C1 segment of cervical spinal cord (tissue), 14 donors: ENCODE measurements around the gene XRCC4.
"Not testable (repeated sequence)": the region's sequence is repeated elsewhere in the genome, so short reads cannot be mapped to it uniquely, and the experiment has no call there.

ENCODE experiments used
- DNase-seq, 14 donors: peaks; one replicate each; lab custom pipeline; 2025; lab: John Stamatoyannopoulos, UW

XRCC4 gene

DNA sequence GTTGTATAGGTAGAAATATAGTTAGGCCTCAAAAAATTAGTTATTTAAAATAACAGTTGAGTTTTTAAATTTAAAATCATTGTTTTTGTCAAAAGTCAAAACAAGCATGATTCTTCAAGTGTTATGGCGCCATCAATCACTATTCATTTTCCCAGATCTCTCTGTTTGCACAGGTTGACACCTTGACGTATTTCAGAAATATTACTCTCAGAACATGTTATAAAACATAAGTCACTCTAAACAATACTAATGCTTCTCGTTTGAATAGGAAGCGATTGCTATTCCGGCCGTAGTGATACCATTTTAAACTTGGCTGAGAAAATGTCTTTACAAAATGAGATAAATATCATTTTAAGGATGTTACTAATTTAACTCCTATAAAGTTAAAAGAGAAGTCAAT, 268.1 kb downstream of the XRCC4 start:
- DNase-seq: no peak

DNA sequence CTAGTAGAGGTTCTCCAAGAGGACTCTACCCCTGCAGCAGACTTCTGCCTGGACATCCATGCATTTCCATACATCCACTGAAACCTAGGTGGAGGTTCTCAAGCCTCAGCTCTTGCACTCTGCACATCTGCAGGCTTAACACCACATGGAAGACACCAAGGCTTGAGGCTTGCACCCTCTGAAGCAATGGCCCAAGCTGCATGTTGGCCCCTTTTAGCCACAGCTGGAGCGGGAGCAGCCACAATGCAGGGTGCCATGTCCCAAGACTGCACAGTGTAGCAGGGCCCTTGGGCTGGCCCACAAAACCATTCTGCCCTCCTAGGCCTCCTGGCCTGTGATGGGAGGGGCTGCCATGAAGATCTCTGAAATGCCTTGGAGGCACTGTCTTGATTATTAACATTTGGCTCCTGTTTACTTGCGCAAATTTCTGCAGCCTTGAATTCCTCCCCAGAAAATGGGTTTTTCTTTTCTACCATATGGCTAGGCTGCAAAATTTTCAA, 271.0 kb downstream of the XRCC4 start:
- DNase-seq: no peak

DNA sequence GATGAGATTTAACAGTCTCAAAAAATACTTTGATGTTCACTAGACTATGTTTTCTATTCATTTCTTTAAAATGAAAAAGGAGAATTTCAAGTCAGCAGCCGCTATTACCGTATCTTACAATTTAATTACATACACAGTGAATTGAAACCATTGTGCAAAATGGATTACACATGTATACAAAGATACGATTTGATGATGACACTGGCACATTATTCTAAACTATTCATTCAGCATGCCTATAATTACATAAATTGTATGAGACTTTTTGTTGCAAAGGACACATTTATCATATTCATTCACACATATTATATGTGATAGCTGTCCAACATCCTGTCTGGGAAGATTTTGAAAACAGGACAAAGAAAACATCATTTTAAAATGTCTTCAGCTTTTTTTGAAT, 275.9 kb downstream of the XRCC4 start:
- DNase-seq: no peak

DNA sequence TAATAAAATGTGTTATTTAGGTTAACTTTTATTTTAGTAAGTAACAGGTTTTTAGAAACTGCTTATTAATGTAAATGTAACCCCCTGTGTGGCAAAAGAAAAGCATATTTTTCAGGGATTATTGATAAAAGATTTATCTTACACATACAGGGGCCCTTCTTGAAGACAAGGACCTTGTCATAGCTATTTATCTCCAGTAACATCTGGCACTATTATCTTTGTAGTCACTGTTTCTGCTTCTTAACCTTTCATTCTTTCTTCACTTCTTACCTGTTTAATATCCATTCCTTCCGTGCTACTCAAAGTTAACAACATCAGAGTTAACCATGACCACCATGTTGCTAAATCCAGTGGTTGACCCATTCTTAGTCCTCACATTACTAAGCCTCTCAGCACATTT, 276.4 kb downstream of the XRCC4 start:
- DNase-seq: no peak

DNA sequence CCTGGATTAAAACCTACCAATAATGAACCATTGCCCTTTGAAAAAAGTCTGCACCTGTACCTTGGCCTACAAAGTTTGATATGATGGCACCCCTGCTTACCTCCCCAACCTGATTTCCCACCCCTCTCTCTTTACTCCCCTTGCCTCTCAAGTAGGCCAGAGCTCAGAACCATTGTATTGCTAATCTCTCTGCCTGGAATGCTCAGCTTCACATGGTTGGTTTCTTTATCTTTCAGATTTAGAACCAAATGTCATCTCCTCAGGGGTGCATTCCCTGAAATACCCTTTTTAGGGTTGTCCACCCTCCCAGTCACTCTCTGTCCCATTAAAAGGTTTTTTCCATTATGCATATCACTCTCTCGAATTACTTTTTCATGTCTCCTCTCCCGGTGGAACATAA, 277.6 kb downstream of the XRCC4 start:
- DNase-seq: no peak

DNA sequence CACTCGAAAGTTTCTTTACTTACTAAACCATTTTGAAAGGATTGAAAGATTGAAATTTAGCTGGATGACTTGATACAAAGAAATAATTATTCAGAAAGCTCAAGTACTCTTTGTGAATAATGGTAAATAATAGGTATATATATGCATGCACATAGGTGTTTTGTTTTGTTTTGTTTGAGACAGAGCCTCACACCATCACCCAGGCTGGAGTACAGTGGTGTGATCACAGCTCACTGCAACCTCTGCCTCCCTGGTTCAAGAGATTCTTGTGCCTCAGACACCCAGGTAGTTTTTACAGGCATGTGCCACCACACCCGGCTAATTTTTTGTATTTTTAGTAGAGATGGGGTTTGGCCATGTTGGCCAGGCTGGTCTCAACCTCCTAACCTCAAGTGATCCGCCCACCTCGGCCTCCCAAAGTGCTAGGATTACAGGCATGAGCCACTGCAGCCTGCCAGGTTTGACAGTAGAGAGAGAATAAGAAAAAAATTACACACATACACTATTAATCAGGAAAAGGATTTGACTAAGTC, 278.2 kb downstream of the XRCC4 start:
- DNase-seq: not testable (repeated sequence)

DNA sequence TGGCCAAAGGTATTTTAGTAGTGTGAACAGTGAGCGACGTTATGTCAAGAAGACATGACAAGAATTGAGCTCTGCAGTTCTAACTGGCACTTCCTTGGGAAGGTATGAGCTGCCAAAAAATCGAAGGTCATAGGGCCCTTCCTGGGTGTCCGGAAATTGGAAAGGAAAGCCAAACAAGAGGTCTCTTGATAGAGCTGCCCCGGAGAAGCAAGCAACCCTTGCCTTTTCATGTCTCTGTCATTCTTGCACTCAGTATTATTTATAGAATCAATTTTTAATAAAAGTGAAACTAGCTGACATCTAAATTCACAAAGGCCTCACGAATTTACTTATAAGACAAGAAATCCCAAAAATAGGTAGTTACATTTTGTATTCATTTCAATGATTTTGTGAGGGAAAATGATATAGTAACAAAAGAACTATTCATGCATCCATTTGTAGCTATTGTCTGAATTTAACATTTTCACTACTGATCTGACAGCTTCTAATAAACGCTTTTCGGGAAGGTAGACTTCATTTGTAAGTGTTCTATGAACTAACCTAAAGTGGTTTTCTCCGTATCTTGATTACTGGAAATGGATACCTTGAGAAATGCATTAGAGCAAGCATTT, 280.4 kb downstream of the XRCC4 start:
- no peak for DNase-seq

DNA sequence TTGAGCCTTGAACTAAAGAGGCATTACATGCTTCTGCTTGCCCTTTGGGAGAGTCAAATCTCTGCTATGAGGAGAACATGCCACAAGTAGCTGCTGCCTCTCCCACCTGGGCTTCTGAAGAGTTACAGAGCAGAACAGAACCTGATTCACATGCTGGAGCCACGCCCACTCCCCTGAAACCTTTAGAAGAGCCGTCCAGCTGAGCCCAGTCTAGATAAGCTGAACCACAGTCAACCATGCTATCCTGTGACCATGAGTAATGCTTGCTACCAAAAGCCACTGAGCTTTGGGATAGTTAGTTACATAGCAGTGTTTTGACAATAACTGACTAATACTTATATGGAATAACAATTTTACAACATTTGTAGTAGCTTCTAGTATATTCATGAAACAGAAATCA, 283.2 kb downstream of the XRCC4 start:
- no peak for DNase-seq

DNA sequence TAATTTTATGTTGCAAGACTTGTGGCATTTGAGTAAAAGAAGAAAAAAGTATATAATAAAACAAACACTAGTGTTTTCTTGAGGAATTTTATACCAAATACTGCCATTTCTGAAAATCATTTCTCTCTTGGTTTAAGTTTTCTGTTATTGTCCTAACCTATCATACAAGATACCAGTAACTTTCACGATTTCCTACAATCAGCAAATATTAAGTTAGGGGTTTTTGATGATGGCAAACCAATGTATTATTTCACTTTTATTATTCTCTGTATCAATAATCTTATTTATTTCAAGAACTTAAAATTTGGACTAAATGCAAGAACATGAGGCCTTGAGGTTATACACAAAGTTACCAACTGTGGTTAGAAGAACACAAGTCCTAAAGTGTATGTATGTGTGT, 285.2 kb downstream of the XRCC4 start:
- DNase-seq: no peak

DNA sequence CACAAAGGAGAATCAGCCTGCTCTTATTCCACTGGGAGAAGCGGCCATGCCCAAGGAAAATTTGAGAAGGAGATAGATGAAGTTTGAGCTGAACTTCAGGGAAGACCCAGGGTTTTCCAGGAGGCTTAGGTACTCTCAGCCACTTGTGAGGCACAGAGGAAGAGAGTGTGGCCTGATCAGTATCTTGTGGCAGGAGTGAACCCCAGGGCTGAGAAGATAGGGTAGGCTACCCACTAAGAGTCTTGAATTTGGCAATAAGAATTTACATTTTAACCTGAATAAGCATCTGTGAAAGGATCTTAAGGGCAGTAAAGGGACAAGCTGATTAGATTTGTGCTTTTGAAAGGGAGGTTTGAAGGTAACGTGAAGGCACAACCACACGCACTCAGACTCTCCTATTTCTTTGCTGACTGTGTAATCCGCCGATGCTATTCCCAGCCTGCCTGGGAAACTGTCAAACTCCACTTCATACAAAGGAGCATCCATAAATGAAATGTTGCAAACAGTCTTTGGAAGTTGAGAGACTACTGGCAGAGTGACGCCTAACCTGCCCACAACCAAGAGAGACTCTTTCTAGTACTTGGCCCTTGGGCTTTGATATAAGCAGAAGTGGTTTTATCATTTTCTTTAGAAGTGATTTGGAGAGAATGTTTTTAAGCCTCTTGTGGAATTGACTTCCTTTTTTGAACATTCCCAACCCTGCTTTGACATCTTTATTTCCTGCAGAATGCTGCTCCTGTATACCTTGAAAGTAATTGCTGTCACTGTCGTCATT, 286.0 kb downstream of the XRCC4 start:
- DNase-seq: no peak

DNA sequence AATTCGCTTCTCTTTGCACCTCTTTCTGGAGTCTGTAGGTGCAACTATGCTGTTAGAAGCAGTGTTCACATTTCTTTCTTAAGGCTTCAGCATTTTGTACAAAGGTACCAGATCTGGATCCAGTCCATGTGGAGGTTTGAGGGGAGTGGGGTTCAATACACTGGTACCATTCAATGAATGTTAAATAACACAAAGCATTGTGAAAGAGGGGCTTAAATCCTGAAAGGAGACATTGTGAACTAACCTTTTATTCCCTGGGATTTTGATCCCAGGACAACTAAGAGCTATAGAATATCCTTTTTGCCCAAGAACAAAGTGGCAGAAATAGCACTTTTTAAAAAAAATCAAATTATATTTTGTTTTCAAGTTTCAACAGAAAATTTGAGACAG, 286.5 kb downstream of the XRCC4 start:
- DNase-seq: no peak

DNA sequence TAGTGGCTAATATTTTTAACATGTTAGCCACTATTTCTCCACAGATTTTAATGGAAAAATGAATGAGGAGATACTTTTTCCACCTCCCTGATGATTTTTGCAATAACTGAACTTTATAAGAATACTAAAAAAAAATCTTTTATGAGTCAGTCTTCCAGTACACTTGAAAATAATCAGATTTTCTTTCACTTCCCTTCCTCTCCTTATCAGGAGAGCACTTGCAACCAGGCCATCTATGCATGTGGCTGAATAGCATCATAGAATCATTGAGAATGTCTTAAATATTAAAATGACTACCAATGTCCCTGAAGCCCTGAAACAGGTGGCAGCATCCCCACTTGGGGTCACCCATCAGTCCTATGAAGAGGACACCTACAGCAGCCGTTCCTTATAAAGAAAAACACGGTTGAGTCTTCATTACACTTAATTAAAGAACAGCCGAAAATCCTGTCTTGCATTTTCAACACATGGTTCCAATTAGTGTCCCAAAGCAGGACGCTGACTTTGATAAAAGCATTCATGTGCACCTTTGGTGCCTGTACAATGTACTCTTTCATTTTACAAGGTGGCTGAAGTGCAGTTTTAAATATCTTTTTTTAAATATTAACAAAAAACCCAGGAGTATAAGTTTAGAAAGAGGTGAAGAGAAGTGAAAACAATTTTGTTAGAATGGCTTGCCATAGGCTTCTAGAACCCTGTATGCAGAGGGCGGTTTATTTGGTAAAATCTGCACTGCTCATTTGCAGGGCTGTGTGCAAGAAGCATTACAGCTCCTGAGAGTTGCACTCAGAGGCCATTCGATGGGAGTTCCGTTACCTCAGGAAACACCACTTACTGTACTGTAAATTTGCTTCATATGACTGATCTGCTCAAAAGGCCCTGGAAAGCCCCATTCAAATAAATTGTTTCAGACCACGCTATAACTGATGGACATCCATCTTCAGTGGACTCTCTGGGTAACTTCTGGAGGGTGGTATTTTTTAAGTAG, 287.3 kb downstream of the XRCC4 start:
- DNase-seq: no peak

DNA sequence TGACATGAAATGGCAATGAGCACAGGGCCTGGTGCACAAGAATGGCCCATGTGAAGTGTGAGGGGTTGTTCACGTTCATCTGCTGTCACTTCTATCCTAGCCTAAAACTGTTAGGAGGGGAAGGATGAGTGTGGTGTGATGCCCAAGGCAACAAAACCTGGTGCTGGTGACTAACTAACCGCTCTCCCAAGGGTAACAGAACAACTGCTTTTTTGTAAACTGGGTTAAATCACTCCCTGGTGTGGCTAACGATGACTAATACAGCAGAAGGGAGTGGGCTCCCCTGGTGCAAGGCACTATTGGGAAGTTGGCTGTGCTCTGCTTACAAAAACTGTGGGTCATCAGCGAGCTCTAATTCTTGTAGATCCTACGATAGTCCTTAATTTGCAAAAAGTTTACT, 291.0 kb downstream of the XRCC4 start:
- DNase-seq: no peak

DNA sequence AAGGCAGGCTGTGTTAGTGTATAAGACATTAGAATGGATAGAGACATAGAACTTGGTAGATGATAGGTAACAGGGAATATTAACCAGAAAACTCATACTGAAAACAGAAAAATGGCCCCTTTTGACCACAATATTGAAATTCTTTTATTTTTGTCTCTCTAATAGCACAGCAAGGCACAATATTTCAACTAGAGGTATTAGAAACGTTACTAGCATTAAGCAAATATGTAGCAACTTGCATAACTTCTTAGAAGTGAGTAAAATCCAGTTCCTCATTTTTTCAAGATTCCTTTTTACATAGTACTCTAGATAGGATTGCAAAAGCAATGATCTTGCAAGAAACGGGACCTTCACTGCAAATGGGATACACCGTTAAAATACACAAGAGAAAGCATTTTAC, 291.5 kb downstream of the XRCC4 start:
- DNase-seq: no peak

DNA sequence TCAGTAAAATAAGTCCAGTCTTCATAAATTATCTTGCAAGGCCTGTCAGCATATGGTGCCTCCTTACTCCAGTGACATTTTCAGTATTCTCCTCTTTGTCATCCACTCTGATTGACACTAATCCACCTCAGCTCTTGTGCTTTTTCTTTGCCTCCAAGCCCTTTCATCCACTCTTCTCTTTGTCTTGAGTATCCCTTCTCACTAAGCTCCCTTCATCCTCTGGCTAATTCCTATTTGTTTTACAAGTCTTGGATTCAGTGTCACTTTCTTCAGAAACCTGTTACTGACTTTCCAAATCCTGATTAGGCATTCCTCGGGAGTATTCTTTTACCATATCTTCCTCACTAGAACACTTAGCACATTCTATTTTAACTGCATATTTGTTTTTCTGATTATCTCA, 293.6 kb downstream of the XRCC4 start:
- DNase-seq: no peak

DNA sequence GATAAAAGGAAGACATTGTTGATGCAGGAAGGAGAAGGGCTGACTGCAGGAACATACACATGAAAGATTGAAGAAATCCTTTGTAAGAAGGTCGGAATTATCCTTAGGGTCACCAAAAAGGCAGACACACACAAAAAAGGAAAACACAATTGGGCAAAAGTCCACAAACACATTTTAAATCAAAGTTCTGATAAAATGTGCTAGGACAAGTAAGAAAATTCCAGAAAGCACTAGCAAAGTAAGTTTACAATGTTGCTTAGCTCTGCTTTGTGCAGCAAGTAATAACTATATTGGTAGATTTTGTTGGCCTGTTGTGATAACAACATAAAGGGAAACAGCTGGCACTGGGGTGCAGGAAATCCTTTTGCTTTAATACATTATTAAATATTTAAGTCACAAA, 294.4 kb downstream of the XRCC4 start:
- DNase-seq: no peak

DNA sequence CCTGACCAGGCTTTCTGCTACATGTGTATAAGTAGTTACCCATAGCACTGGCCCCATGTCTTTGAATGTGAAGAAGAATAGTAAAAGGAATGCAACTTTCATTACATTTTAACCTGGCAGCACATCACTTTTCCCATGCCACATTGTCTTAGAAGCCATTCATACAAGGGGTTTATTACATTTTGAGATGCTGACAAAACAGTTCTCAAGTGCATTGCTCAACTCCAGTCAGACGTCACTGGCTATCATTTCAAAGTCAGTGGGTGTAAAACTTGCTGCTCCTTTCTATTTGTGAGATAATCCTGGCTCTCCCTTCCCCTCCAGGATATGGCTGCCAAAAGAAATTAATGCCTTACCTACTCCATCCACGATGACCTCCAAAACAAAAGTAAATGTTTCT, 297.2 kb downstream of the XRCC4 start:
- no peak for DNase-seq

DNA sequence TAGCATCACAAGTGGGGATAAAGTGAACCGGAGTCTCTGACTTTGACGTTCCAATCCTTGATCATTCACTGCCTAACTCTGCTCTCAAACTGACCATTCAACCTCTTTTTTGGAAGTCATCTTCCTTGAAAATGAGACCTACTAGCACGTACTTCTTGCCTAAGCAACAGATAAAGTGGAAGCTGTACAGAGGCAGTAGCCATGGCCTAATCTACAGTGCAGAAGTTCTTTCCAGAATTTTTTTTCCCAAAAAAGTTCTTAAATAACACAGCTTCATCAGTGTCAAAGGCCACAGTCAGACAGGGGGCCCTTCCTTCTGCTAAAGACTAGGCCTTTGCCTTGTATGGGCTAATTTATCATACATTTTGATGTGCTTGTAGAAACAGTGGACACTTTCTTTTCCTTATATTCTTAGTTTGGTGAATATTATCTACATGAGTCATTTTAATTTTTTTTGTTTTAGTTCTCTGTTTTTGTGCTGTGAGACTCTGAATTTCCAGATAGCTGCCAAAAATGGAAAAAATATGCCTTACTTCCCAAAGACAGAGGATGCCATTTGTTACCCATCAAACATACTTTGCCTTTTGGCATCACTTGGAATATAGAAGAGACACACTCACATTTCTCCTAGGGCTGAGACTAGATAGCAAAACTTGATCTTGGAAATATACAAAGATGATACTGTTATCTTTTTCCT, 297.9 kb downstream of the XRCC4 start:
- DNase-seq: no peak

DNA sequence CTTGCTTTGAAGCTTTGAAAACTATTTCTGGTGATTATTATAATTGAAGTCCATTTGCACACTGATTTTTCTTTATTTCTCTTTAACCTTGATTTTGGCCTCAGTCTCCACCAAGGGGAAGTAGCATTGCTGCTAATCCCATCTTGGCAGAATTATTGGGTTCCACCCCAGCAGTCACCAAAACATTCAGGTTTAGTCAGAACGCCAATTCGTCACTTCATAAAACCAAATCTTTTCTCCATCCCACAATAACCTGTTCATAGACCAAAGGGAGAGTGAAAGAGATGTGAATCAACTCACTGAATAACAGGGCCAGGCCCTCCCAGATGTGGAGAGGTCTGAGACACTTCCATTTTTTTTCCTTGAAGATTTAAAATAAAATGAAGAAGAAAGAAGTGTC, 299.1 kb downstream of the XRCC4 start:
- no peak for DNase-seq

DNA sequence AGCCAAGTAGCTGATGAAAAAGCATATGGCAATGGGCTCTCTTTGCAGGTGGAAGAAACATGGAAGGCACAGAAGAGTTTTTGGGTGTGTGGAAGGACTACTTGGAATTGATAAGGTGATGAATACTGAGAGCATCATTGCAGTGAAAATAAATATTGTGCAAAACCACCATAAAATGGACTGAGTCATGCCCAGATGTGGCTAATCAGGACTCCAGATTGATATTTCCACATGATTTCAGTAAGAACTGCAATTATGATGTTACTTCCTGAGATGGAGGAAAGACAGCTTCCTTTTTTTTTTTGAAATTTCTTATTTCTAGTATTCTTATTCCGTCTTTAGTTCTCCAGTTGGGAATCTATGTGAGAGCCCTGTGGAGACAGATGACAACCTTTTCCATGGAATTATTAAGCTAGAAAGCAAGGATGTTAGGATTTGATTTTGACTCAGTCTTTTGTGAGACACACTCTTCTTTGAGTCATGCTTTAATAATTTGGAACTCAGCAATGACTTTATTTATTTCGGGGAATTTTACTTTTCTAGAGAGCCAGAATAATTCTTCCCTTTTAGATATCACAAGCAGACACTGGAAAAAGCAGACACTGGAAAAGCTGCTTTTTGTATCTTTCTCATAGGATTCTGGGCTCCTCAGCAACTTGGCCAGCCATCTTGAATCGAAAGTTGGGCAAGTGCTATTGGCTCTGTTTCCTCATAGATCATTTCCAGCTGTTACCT, 300.0 kb downstream of the XRCC4 start:
- no peak for DNase-seq
